Motor neuron (in vitro differentiated cells): ENCODE measurements around the gene RALY. TPM values are rescaled to one million over a fixed set of nuclear protein-coding genes. Genes with fewer than 3 reads are reported as not detected.

ENCODE experiments used
- ATAC-seq, 8 experiments: fragments of 200-7000 bp; cut with Tn5 transposase; replicated peaks in 6 of 8; 2 replicates each; pipeline ENCODE4 v1.8.0; 2021; ENCODE audit warnings: mild to moderate bottlenecking in 8 of 8, moderate library complexity in 8 of 8
- H3K27ac ChIP-seq, 2 donors: fragments of 250-450 bp; sonication (Bioruptor Pico); 2 replicates each; pipeline ENCODE4 v1.9.0; 2021; ENCODE audit warnings: antibody characterized with exemption in 2 of 2, mild to moderate bottlenecking in 2 of 2, moderate library complexity in 1 of 2
- H3K4me1 ChIP-seq, 2 donors: fragments of 250-450 bp; sonication (Bioruptor Pico); replicated peaks in 1 of 2; 2 replicates each; pipeline ENCODE4 v1.6.1; 2021; ENCODE audit warnings: antibody characterized with exemption in 2 of 2, mild to moderate bottlenecking in 2 of 2, moderate library complexity in 1 of 2
- H3K4me3 ChIP-seq, 5 donors: fragments of 250-450 bp; sonication (Bioruptor Pico); 2 replicates each; pipeline ENCODE4 v1.9.0; 2021; ENCODE audit warnings: antibody characterized with exemption in 5 of 5, mild to moderate bottlenecking in 5 of 5, moderate library complexity in 4 of 5
- WGBS, 10 experiments: fragments of 450-650 bp; shearing (Covaris generic); methylation state at CpG; one replicate each; pipeline ENCODE4 v1.0.0; 2022; 5-methylcytosine and 5-hydroxymethylcytosine counted together
- in situ Hi-C, 9 experiments: fragments of 400-800 bp; cut with MboI; loops; one replicate each; pipeline ENCODE4 v1.15.0; 2021; ENCODE audit warnings: low sequenced_read_pairs in 9 of 9, low pct_unique_long_range_greater_than_20kb in 2 of 9; ENCODE audit not compliant: unreplicated experiment in 9 of 9
- total RNA-seq, 8 experiments: library from RNA; unstranded; fragments of 300-600 nt; gene quantifications; 2 replicates each; pipeline versions ENCODE4 v1.2.3 to v1.2.4, GENCODE V29; 2022

The RALY gene
- total RNA-seq, 8 experiments from 2014 or later: 59.8 to 155 (median 76.3) TPM

GRCh38 chr20:34047010-34047687 lies 53.4 kb downstream of the RALY start:
- in situ Hi-C loops: no loop called here
- no peak for ATAC-seq
- Histone ChIP-seq H3K4me1 (peaks cover 12 to 28% of the 10 kb centered on the region in 2 donors), H3K27ac (peak overlapping the region in 1 of 2 donors; percentile 66), H3K4me3 (no peak overlapping the region)
- 88 to 100% (median 100%) methylated on average over 1 to 5 of the region's 7 CpGs; no CpG with 5 or more reads in 1 of the 10 experiments for WGBS, 10 experiments

GRCh38 chr20:34047917-34048316 lies 54.2 kb downstream of the RALY start:
- Histone ChIP-seq H3K4me3 (no peak overlapping the region), H3K27ac (peak overlapping the region in 1 of 2 donors; percentile 66), H3K4me1 (peaks cover 12 to 25% of the 10 kb centered on the region in 2 donors)
- in situ Hi-C loops: no loop called here
- ATAC-seq: peak in 3 of 8 experiments; percentile 35 to 69 (median 39)
- WGBS, 10 experiments: 38 to 83% (median 60%) methylated on average over 1 to 4 of the region's 4 CpGs; no CpG with 5 or more reads in 3 of the 10 experiments

GRCh38 chr20:34049389-34049788 lies 55.7 kb downstream of the RALY start:
- in situ Hi-C loops: no loop called here
- ATAC-seq: no peak
- WGBS, 10 experiments: 80 to 100% (median 92%) methylated on average over 1 of the region's 1 CpG; no CpG with 5 or more reads in 2 of the 10 experiments

GRCh38 chr20:34049897-34050695 lies 56.4 kb downstream of the RALY start:
- ATAC-seq: no peak
- WGBS, 10 experiments: 0 to 100% (median 67%) methylated on average over 1 to 4 of the region's 4 CpGs; no CpG with 5 or more reads in 2 of the 10 experiments
- no peak overlapping the region for H3K27ac ChIP-seq
- peaks cover 16 to 29% of the 10 kb centered on the region in 2 donors for H3K4me1 ChIP-seq
- in situ Hi-C loops: loop anchor here in 3 of 9 experiments (25.0 kb wide), 1 partner anchor 188 kb away; no protein-coding TSS in a partner anchor
- H3K4me3 ChIP-seq: no peak overlapping the region

More at GRCh38 chr20:34049389-34049788, 55.7 kb downstream of the RALY start:
- no peak overlapping the region for H3K4me3 ChIP-seq
- no peak overlapping the region for H3K27ac ChIP-seq
- H3K4me1 ChIP-seq: peaks cover 16 to 29% of the 10 kb centered on the region in 2 donors

GRCh38 chr20:34052414-34052813 lies 58.7 kb downstream of the RALY start:
- H3K4me1 ChIP-seq: peaks cover 11 to 22% of the 10 kb centered on the region in 2 donors
- H3K27ac ChIP-seq: no peak overlapping the region
- H3K4me3 ChIP-seq: no peak overlapping the region
- WGBS, 10 experiments: 13 to 100% (median 62%) methylated on average over 2 of the region's 2 CpGs; no CpG with 5 or more reads in 4 of the 10 experiments
- no peak for ATAC-seq
- in situ Hi-C loops: loop anchor here in 3 of 9 experiments (25.0 kb wide), 1 partner anchor 190 kb away; no protein-coding TSS in a partner anchor

- H3K27ac ChIP-seq: no peak overlapping the region
- no peak overlapping the region for H3K4me3 ChIP-seq
- H3K4me1 ChIP-seq: peaks cover 16 to 21% of the 10 kb centered on the region in 2 donors
- in situ Hi-C loops: loop anchor here in 3 of 9 experiments (25.0 kb wide), 1 partner anchor 193 kb away; no protein-coding TSS in a partner anchor
- no peak for ATAC-seq
- WGBS, 10 experiments: 80 to 100% (median 83%) methylated on average over 1 of the region's 1 CpG; no CpG with 5 or more reads in 7 of the 10 experiments
These were observed 61.6 kb downstream of the RALY start for GRCh38 chr20:34055290-34055689.

GRCh38 chr20:34058831-34059230 lies 65.1 kb downstream of the RALY start:
- ATAC-seq: peak in 4 of 8 experiments; percentile 21 to 79 (median 27)
- 67% methylated on average over 1 of the region's 1 CpG; no CpG with 5 or more reads in 9 of the 10 experiments for WGBS, 10 experiments
- Histone ChIP-seq H3K4me1 (peaks cover 10 to 17% of the 10 kb centered on the region in 2 donors), H3K27ac (no peak overlapping the region), H3K4me3 (no peak overlapping the region)
- in situ Hi-C loops: loop anchor here in 3 of 9 experiments (25.0 kb wide), 1 partner anchor 197 kb away; no protein-coding TSS in a partner anchor

GRCh38 chr20:34060970-34061369 lies 67.3 kb downstream of the RALY start:
- Histone ChIP-seq H3K27ac (no peak overlapping the region), H3K4me1 (peaks cover 6 to 17% of the 10 kb centered on the region in 2 donors), H3K4me3 (no peak overlapping the region)
- in situ Hi-C loops: loop anchor here in 3 of 9 experiments (25.0 kb wide), 1 partner anchor 199 kb away; no protein-coding TSS in a partner anchor
- no peak for ATAC-seq
- 83 to 100% (median 100%) methylated on average over 1 of the region's 1 CpG; no CpG with 5 or more reads in 4 of the 10 experiments for WGBS, 10 experiments

- in situ Hi-C loops: loop anchor here in 3 of 9 experiments (25.0 kb wide), 1 partner anchor 199 kb away; no protein-coding TSS in a partner anchor
- ATAC-seq: no peak
- Histone ChIP-seq H3K27ac (no peak overlapping the region), H3K4me1 (peaks cover 6 to 17% of the 10 kb centered on the region in 2 donors), H3K4me3 (no peak overlapping the region)
These were observed 68.0 kb downstream of the RALY start for GRCh38 chr20:34061695-34062094.

- Histone ChIP-seq H3K4me3 (no peak overlapping the region), H3K4me1 (peaks cover 6 to 17% of the 10 kb centered on the region in 2 donors), H3K27ac (no peak overlapping the region)
- ATAC-seq: peak in 6 of 8 experiments; percentile 10 to 70 (median 52)
- 50 to 100% (median 100%) methylated on average over 1 to 2 of the region's 5 CpGs; no CpG with 5 or more reads in 3 of the 10 experiments for WGBS, 10 experiments
- in situ Hi-C loops: loop anchor here in 3 of 9 experiments (25.0 kb wide), 1 partner anchor 201 kb away; no protein-coding TSS in a partner anchor
These were observed 69.1 kb downstream of the RALY start for GRCh38 chr20:34062570-34063482.

- H3K4me3 ChIP-seq: no peak overlapping the region
- in situ Hi-C loops: loop anchor here in 3 of 9 experiments (25.0 kb wide), 1 partner anchor 202 kb away; no protein-coding TSS in a partner anchor
- no peak for ATAC-seq
- no peak overlapping the region for H3K27ac ChIP-seq
- H3K4me1 ChIP-seq: peaks cover 0 to 4% of the 10 kb centered on the region in 2 donors
- 83 to 100% (median 95%) methylated on average over 1 to 2 of the region's 3 CpGs; no CpG with 5 or more reads in 6 of the 10 experiments for WGBS, 10 experiments
These were observed 70.6 kb downstream of the RALY start for GRCh38 chr20:34064286-34064685.

GRCh38 chr20:34065260-34065659 lies 71.5 kb downstream of the RALY start:
- peak in 2 of 8 experiments; percentile 26 to 42 for ATAC-seq
- H3K4me1 ChIP-seq: peaks cover 0 to 7% of the 10 kb centered on the region in 2 donors
- 83 to 100% (median 96%) methylated on average over 1 to 2 of the region's 2 CpGs; no CpG with 5 or more reads in 4 of the 10 experiments for WGBS, 10 experiments
- H3K4me3 ChIP-seq: no peak overlapping the region
- in situ Hi-C loops: loop anchor here in 3 of 9 experiments (25.0 kb wide), 1 partner anchor 203 kb away; no protein-coding TSS in a partner anchor
- H3K27ac ChIP-seq: no peak overlapping the region
